Heart left ventricle (tissue), 13 donors: ENCODE results near the gene KIF26A.

Experiments
- CTCF ChIP-seq, 12 donors: fragments of 200-600 bp; sonication (generic) in 4 of 12; IDR thresholded peaks; one replicate each; pipeline versions ENCODE4 v1.5.0 to v1.8.0; 2018 to 2022; ENCODE audit warnings: antibody characterized with exemption in 12 of 12, mild to moderate bottlenecking in 5 of 12
- POLR2A ChIP-seq, 2 donors: fragments of 450-650 bp; IDR thresholded peaks; one replicate each; pipeline ENCODE4 v1.6.1; 2017; ENCODE audit warnings: antibody characterized with exemption in 2 of 2, mild to moderate bottlenecking in 2 of 2, moderate library complexity in 2 of 2
- donor health status: ischemic (EF 13 %, LVEDD 7.1; RV severe dilation, severe dysfunction).
- donor health status: DM: no; HTN: yes; CAD: no.
- donor health status: DM: no; HTN: no; CAD: no.
- donor health status: ischemic (EF 25% LVEDD 6.9; RV normal size, moderate dysfunction).
- donor health status: ischemic (EF 25% LVEDD 5.7; RV mildly dilated, moderate dysfunction).
- donor health status: ischemic (EF 35%, LVEDD 5.7; RV mildly dilated, moderate dysfunction).
- donor health status: nonischemic (EF 11% LVEDD 7.7; RV severe dilation, severe dysfunction).
- donor health status: DM: yes; HTN: yes; CAD: no.
- donor health status: PGD.
- donor health status: ischemic (EF 29% LVEDD 5.4; RV normal size, mild dysfunction).
- donor health status: nonischemic (EF 23%, LVEDD 6.1; RV moderate dilation, normal function).

GRCh38 chr14:104215706-104216334, 77.4 kb downstream of the KIF26A start:
- TF ChIP-seq CTCF (IDR thresholded peaks at IDR 0.05) (no peak), POLR2A (IDR thresholded peaks at IDR 0.05) (no peak)
